K562 (cell line): Measurements from ENCODE around the gene CPN2. TPM values are rescaled to one million over a fixed set of nuclear protein-coding genes. Genes with fewer than 3 reads are reported as not detected.

ENCODE experiments used
- ATAC-seq: fragments of 200-7000 bp; cut with Tn5 transposase; 3 replicates; pipeline ENCODE4 v1.9.1; 2020; ENCODE audit warnings: moderate library complexity
- BruUV-seq: library from RNA; stranded (reverse); fragments of 400-500 nt; replicated peaks from 2 replicates; lab custom pipeline; 2021; lab: Mats Ljungman, UMichigan
- CTCF ChIA-PET: fragments of 300-600 bp; formaldehyde crosslinking; extraction: SDS; loops from one replicate; lab custom pipeline; 2021; ENCODE audit warnings: low intra/inter-chr PET ratio; lab: Yijun Ruan, JAX
- POLR2A ChIA-PET: fragments of 300-600, 350-650 bp; sonication (Branson Sonifier 250); formaldehyde crosslinking; extraction: SDS; loops from one replicate; lab custom pipeline; 2021; ENCODE audit warnings: antibody characterized with exemption, inconsistent platforms; lab: Yijun Ruan, JAX
- DNase-seq, 4 experiments: peaks; one replicate each; pipeline versions ENCODE4 v3.0.0 to v3.0.0-alpha.2; 2011 to 2018; ENCODE audit warnings: low spot score in 3 of 4, mixed read lengths in 3 of 4; ENCODE audit errors: extremely low read depth in 1 of 4
- FAIRE-seq: peaks from 2 replicates; lab custom pipeline; 2011; peaks lifted over from hg19 to GRCh38; lab: Jason Lieb, UNC
- H2AFZ ChIP-seq: 2 replicates; pipeline ENCODE4 v1.6.0; 2011; ENCODE audit warnings: low read depth, low read length, control low read depth, inconsistent platforms
- H3K27ac ChIP-seq: fragments of 200-600 bp; 3 replicates; pipeline ENCODE4 v1.8.0; 2011; ENCODE audit warnings: low read depth, mild to moderate bottlenecking, control low read depth, inconsistent platforms, low read length, moderate library complexity, mixed read lengths; ENCODE audit errors: extremely low read depth
- H3K27me3 ChIP-seq, 2 experiments: fragments of 300-600 bp in 1 of 2; 2 replicates in 1 of 2; 3 replicates in 1 of 2; pipeline versions ENCODE4 v1.6.0 to v1.8.0; 2011; ENCODE audit warnings: inconsistent platforms in 2 of 2, low read length in 2 of 2, mild to moderate bottlenecking in 1 of 2, mixed read lengths in 1 of 2, moderate library complexity in 1 of 2; ENCODE audit not compliant: control insufficient read depth in 2 of 2, insufficient read depth in 2 of 2
- H3K36me3 ChIP-seq: fragments of 300-600 bp; 3 replicates; pipeline ENCODE4 v1.8.0; 2011; ENCODE audit warnings: mild to moderate bottlenecking, low read length, inconsistent platforms; ENCODE audit not compliant: control insufficient read depth, insufficient read depth
- H3K4me1 ChIP-seq, 2 experiments: fragments of 200-600 bp in 1 of 2; replicated peaks in 1 of 2; 2 replicates in 1 of 2; 3 replicates in 1 of 2; pipeline versions ENCODE4 v1.5.1 to v1.8.0; 2011; ENCODE audit warnings: inconsistent platforms in 2 of 2, low read length in 2 of 2, mild to moderate bottlenecking in 1 of 2, mixed read lengths in 1 of 2, moderate library complexity in 1 of 2; ENCODE audit not compliant: control insufficient read depth in 2 of 2, insufficient read depth in 2 of 2
- H3K4me2 ChIP-seq: 2 replicates; pipeline ENCODE4 v1.6.1; 2011; ENCODE audit warnings: low read length, control low read depth, inconsistent platforms, mixed read lengths; ENCODE audit not compliant: insufficient read depth
- H3K4me3 ChIP-seq: fragments of 200-600 bp; sonication (generic), shearing (Covaris generic); 2 replicates; pipeline ENCODE4 v1.5.1; 2016; ENCODE audit warnings: control low read depth, inconsistent platforms
- H3K79me2 ChIP-seq: fragments of 200-600 bp; 3 replicates; pipeline ENCODE4 v1.8.0; 2011; ENCODE audit warnings: low read length, inconsistent platforms; ENCODE audit not compliant: control insufficient read depth, insufficient read depth
- H3K9ac ChIP-seq, 2 experiments: 2 replicates each; pipeline versions ENCODE4 v1.6.0 to v1.6.1; 2011; ENCODE audit warnings: low read depth in 2 of 2, low read length in 2 of 2, control low read depth in 1 of 2, inconsistent platforms in 1 of 2, mild to moderate bottlenecking in 1 of 2, mixed read lengths in 1 of 2; ENCODE audit not compliant: insufficient read depth in 1 of 2
- H3K9me1 ChIP-seq: one replicate; pipeline ENCODE4 v1.6.0; 2011; ENCODE audit warnings: inconsistent platforms, mild to moderate bottlenecking, low read length, moderate library complexity; ENCODE audit not compliant: control insufficient read depth, insufficient read depth
- H3K9me3 ChIP-seq: replicated peaks from 2 replicates; pipeline ENCODE4 v1.5.1; 2011; ENCODE audit warnings: low read depth, low read length, inconsistent platforms; ENCODE audit not compliant: control insufficient read depth, insufficient read depth
- H4K20me1 ChIP-seq: replicated peaks from 2 replicates; pipeline ENCODE4 v1.6.1; 2011; ENCODE audit warnings: low read length, inconsistent platforms, mixed read lengths; ENCODE audit not compliant: control insufficient read depth, insufficient read depth
- CTCFL ChIP-seq: IDR thresholded peaks from 2 replicates; pipeline ENCODE4 v1.6.1; 2011; ENCODE audit warnings: borderline replicate concordance, low read depth, mild to moderate bottlenecking, moderate library complexity, low read length; ENCODE audit not compliant: insufficient read depth, poor library complexity, severe bottlenecking
- E2F4 ChIP-seq: sonication (generic); formaldehyde crosslinking; IDR thresholded peaks from 2 replicates; pipeline ENCODE4 v1.8.0; 2022; ENCODE audit warnings: mild to moderate bottlenecking, low read depth, missing genetic modification reagents
- MCM5 ChIP-seq: fragments of 450-650 bp; IDR thresholded peaks from 2 replicates; pipeline ENCODE4 v1.6.1; 2016; ENCODE audit warnings: low read depth
- RBM34 ChIP-seq: fragments of 200-400 bp; formaldehyde crosslinking; IDR thresholded peaks from 2 replicates; pipeline ENCODE4 v1.6.1; 2018; ENCODE audit warnings: low read length, borderline replicate concordance; ENCODE audit not compliant: insufficient read depth
- RFX7 ChIP-seq: fragments of 250-450 bp; sonication (Bioruptor Pico); IDR thresholded peaks from 2 replicates; pipeline ENCODE4 v1.5.1; 2021; ENCODE audit warnings: mild to moderate bottlenecking
- SOX6 ChIP-seq: fragments of 450-650 bp; IDR thresholded peaks from 2 replicates; pipeline ENCODE4 v1.6.1; 2014; ENCODE audit warnings: mild to moderate bottlenecking
- TCF7 ChIP-seq: sonication (generic); IDR thresholded peaks from 2 replicates; pipeline ENCODE4 v1.6.1; 2016; ENCODE audit warnings: antibody characterized with exemption, borderline replicate concordance
- THRAP3 ChIP-seq: fragments of 450-650 bp; IDR thresholded peaks from 2 replicates; pipeline ENCODE4 v1.6.1; 2016; ENCODE audit warnings: mild to moderate bottlenecking, inconsistent platforms, borderline replicate concordance
- USF1 ChIP-seq: sonication (generic); formaldehyde crosslinking; IDR thresholded peaks from 2 replicates; pipeline ENCODE4 v1.9.0; 2022; ENCODE audit warnings: mild to moderate bottlenecking, missing genetic modification reagents
- ZNF140 ChIP-seq: fragments of 250-450 bp; sonication (Bioruptor Pico); IDR thresholded peaks from 2 replicates; pipeline ENCODE4 v1.8.0; 2021; ENCODE audit warnings: moderate library complexity, mild to moderate bottlenecking, inconsistent platforms
- ZNF143 ChIP-seq: sonication (generic); formaldehyde crosslinking; IDR thresholded peaks from 2 replicates; pipeline ENCODE4 v1.9.0; 2022; ENCODE audit warnings: mild to moderate bottlenecking, missing genetic modification reagents
- ZNF24 ChIP-seq: fragments of 450-650 bp; IDR thresholded peaks from 2 replicates; pipeline ENCODE4 v1.6.1; 2016
- WGBS: fragments of 100-300 bp; shearing (Covaris generic); methylation state at CpG from one replicate; pipeline ENCODE4 v1.1.6; 2016; ENCODE audit warnings: low coverage, mixed read lengths; ENCODE audit not compliant: insufficient coverage; ENCODE audit errors: missing lambda C conversion rate; 5-methylcytosine and 5-hydroxymethylcytosine counted together
- in situ Hi-C: fragments of 300-500 bp; cut with MboI; formaldehyde crosslinking; loops from 4 replicates; pipeline ENCODE4 v1.15.0; 2018; ENCODE audit warnings: inconsistent platforms, mixed read lengths
- intact Hi-C: fragments of 100-400 bp; cut with micrococcal nuclease; formaldehyde crosslinking; loops from 2 replicates; pipeline ENCODE4 v1.14.2; 2022
- polyA plus RNA-seq, 8 experiments: library from polyadenylated mRNA; depleted of rRNA in 4 of 8; stranded (reverse) in 5 of 8; unstranded in 3 of 8; fragments of >200 nt; fragmentation: Nextera tagmentation in 2 of 8; fragmentation: Illumina TruSeq in 1 of 8; extraction: Ambion mirVana in 2 of 8; extraction: Trizol in 1 of 8; gene quantifications; 2 replicates each; pipeline versions ENCODE4 v1.2.1 to v1.2.3, GENCODE V29; 2011 to 2014; ENCODE audit warnings: inconsistent platforms in 1 of 8, missing spikeins in 1 of 8
- total RNA-seq, 7 experiments: library from RNA; depleted of rRNA in 6 of 7; stranded (reverse); fragments of >200 nt in 6 of 7; fragmentation: Illumina TruSeq in 2 of 7; extraction: Trizol in 2 of 7; gene quantifications; 2 replicates each; pipeline versions ENCODE4 v1.2.1 to v1.2.3, GENCODE V29; 2011 to 2021; ENCODE audit warnings: low replicate concordance in 1 of 7
- TF ChIP-seq, protein P1 (sequence below): fragments of 450-650 bp; IDR thresholded peaks from 2 replicates; pipeline ENCODE4 v1.6.1; 2017; ENCODE audit warnings: mild to moderate bottlenecking, moderate library complexity
- TF ChIP-seq, protein P2 (sequence below): sonication (generic); formaldehyde crosslinking; IDR thresholded peaks from 2 replicates; pipeline ENCODE4 v1.8.0; 2023; ENCODE audit warnings: mild to moderate bottlenecking, missing genetic modification reagents

The CPN2 gene
- total and polyA plus RNA-seq, 9 of the 15 experiments (the other 6 are each of a cell fraction or from before 2014, with no cell fraction given), result not detected

DNA sequence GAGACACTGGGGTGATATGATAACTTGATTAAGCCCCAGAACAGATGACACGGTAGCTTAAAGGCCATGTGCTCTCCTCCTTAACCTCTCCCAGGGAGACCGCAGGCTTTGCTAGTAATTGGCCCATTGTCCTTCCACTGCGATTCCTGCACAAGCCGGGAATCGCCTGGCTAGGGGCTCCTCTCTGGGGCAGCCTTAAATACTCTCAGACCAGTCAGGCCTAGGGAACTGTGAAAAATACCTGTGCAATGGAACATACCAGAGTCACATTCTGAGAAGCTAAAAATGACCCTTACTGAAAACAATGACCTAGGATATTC is 56.3 kb downstream of the CPN2 start:
- Histone ChIP-seq H3K9me1 (no peaks in the 10 kb centered on the region), H3K4me2 (no peak overlapping the region), H3K9me3 (no peaks in the 10 kb centered on the region), H3K27me3 (no peaks in the 10 kb centered on the region), H2AFZ (peak overlapping the region; percentile 22; the same call in 1 of the 2 replicates), H3K9ac (no peak overlapping the region), H3K36me3 (no peaks in the 10 kb centered on the region), H3K4me3 (no peak overlapping the region), H3K4me1 (peaks cover 0 to 3% of the 10 kb centered on the region in 2 experiments; a peak in 1 of 5 replicates), H4K20me1 (no peaks in the 10 kb centered on the region), H3K27ac (no peak overlapping the region), H3K79me2 (no peaks in the 10 kb centered on the region)
- intact Hi-C loops, result no loop called here
- ChIA-PET CTCF (no interaction called here), POLR2A (interaction anchor here (0.7 to 1.1 kb wide), 4 partner anchors 14 to 452 kb away, joined by 3 to 4 read pairs (median 4); partner anchors contain the start of gene HES1)
- DNase-seq (no peak), ATAC-seq (no peak), FAIRE-seq (no peak)
- BruUV-seq, result no TSS peak
- WGBS, result 63% methylated on average over 5 of the region's 5 CpGs
- in situ Hi-C loops, result no loop called here
- TF ChIP-seq ZNF24 (no peak), RFX7 (CRISPR knock-in tag) (no peak), E2F4 (CRISPR knock-in tag) (no peak), TCF7 (no peak), MCM5 (no peak), ZNF143 (no peak), CTCFL (no peak), USF1 (CRISPR knock-in tag) (no peak), RBM34 (no peak), ZNF140 (CRISPR knock-in tag) (no peak), SOX6 (no peak), THRAP3 (no peak)
- TF ChIP-seq, protein P1, sequence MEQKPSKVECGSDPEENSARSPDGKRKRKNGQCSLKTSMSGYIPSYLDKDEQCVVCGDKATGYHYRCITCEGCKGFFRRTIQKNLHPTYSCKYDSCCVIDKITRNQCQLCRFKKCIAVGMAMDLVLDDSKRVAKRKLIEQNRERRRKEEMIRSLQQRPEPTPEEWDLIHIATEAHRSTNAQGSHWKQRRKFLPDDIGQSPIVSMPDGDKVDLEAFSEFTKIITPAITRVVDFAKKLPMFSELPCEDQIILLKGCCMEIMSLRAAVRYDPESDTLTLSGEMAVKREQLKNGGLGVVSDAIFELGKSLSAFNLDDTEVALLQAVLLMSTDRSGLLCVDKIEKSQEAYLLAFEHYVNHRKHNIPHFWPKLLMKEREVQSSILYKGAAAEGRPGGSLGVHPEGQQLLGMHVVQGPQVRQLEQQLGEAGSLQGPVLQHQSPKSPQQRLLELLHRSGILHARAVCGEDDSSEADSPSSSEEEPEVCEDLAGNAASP, result no peak
- TF ChIP-seq, protein P2, sequence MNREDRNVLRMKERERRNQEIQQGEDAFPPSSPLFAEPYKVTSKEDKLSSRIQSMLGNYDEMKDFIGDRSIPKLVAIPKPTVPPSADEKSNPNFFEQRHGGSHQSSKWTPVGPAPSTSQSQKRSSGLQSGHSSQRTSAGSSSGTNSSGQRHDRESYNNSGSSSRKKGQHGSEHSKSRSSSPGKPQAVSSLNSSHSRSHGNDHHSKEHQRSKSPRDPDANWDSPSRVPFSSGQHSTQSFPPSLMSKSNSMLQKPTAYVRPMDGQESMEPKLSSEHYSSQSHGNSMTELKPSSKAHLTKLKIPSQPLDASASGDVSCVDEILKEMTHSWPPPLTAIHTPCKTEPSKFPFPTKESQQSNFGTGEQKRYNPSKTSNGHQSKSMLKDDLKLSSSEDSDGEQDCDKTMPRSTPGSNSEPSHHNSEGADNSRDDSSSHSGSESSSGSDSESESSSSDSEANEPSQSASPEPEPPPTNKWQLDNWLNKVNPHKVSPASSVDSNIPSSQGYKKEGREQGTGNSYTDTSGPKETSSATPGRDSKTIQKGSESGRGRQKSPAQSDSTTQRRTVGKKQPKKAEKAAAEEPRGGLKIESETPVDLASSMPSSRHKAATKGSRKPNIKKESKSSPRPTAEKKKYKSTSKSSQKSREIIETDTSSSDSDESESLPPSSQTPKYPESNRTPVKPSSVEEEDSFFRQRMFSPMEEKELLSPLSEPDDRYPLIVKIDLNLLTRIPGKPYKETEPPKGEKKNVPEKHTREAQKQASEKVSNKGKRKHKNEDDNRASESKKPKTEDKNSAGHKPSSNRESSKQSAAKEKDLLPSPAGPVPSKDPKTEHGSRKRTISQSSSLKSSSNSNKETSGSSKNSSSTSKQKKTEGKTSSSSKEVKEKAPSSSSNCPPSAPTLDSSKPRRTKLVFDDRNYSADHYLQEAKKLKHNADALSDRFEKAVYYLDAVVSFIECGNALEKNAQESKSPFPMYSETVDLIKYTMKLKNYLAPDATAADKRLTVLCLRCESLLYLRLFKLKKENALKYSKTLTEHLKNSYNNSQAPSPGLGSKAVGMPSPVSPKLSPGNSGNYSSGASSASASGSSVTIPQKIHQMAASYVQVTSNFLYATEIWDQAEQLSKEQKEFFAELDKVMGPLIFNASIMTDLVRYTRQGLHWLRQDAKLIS, result no peak
